ENCODE results near the gene TMEM131.

Gene TMEM131

GRCh38 chr2:98016908-98017670 is 21.3 kb upstream of the TMEM131 start:
- H3K27me3 ChIP-seq (ENCODE audit: control insufficient read depth in 1 of 2, insufficient read depth in 2 of 2, low read length in 2 of 2) = no peaks in the 10 kb centered on the region
- no peak overlapping the region for H3K4me3 ChIP-seq (ENCODE audit: low read depth in 1 of 2, low read length in 2 of 2)
- no peak overlapping the region for H3K27ac ChIP-seq (ENCODE audit: low read depth, low read length)
- H3K4me1 ChIP-seq (ENCODE audit: insufficient read depth, low read length) = no peaks in the 10 kb centered on the region
- H3K9ac ChIP-seq (ENCODE audit: low read length) = no peak overlapping the region
- no peaks in the 10 kb centered on the region for H3K9me3 ChIP-seq (ENCODE audit: low read length)
- no peaks in the 10 kb centered on the region for H3K36me3 ChIP-seq (ENCODE audit: insufficient read depth, low read length)

GRCh38 chr2:98015671-98016070 is 19.9 kb upstream of the TMEM131 start:
- Histone ChIP-seq H3K4me1 (ENCODE audit: insufficient read depth, low read length) (no peaks in the 10 kb centered on the region), H3K27ac (ENCODE audit: low read depth, low read length) (no peak overlapping the region), H3K9ac (ENCODE audit: low read length) (no peak overlapping the region), H3K4me3 (ENCODE audit: low read depth in 1 of 2, low read length in 2 of 2) (no peak overlapping the region), H3K27me3 (ENCODE audit: control insufficient read depth in 1 of 2, insufficient read depth in 2 of 2, low read length in 2 of 2) (no peaks in the 10 kb centered on the region), H3K36me3 (ENCODE audit: insufficient read depth, low read length) (no peaks in the 10 kb centered on the region), H3K9me3 (ENCODE audit: low read length) (no peaks in the 10 kb centered on the region)

- Histone ChIP-seq H3K27me3 (ENCODE audit: control insufficient read depth in 1 of 2, insufficient read depth in 2 of 2, low read length in 2 of 2) (no peaks in the 10 kb centered on the region), H3K4me3 (ENCODE audit: low read depth in 1 of 2, low read length in 2 of 2) (no peak overlapping the region), H3K9me3 (ENCODE audit: low read length) (no peaks in the 10 kb centered on the region), H3K9ac (ENCODE audit: low read length) (no peak overlapping the region), H3K36me3 (ENCODE audit: insufficient read depth, low read length) (no peaks in the 10 kb centered on the region), H3K27ac (ENCODE audit: low read depth, low read length) (no peak overlapping the region), H3K4me1 (ENCODE audit: insufficient read depth, low read length) (no peaks in the 10 kb centered on the region)
Observed at GRCh38 chr2:98014379-98014778, 18.6 kb upstream of the TMEM131 start.

GRCh38 chr2:98013407-98014042 is 17.8 kb upstream of the TMEM131 start:
- Histone ChIP-seq H3K27me3 (ENCODE audit: control insufficient read depth in 1 of 2, insufficient read depth in 2 of 2, low read length in 2 of 2) (no peaks in the 10 kb centered on the region), H3K9ac (ENCODE audit: low read length) (no peak overlapping the region), H3K9me3 (ENCODE audit: low read length) (no peaks in the 10 kb centered on the region), H3K27ac (ENCODE audit: low read depth, low read length) (no peak overlapping the region), H3K36me3 (ENCODE audit: insufficient read depth, low read length) (no peaks in the 10 kb centered on the region), H3K4me3 (ENCODE audit: low read depth in 1 of 2, low read length in 2 of 2) (no peak overlapping the region), H3K4me1 (ENCODE audit: insufficient read depth, low read length) (no peaks in the 10 kb centered on the region)

GRCh38 chr2:98012561-98012991 is 16.8 kb upstream of the TMEM131 start:
- Histone ChIP-seq H3K27me3 (ENCODE audit: control insufficient read depth in 1 of 2, insufficient read depth in 2 of 2, low read length in 2 of 2) (no peaks in the 10 kb centered on the region), H3K9ac (ENCODE audit: low read length) (no peak overlapping the region), H3K9me3 (ENCODE audit: low read length) (no peaks in the 10 kb centered on the region), H3K4me3 (ENCODE audit: low read depth in 1 of 2, low read length in 2 of 2) (no peak overlapping the region), H3K4me1 (ENCODE audit: insufficient read depth, low read length) (no peaks in the 10 kb centered on the region), H3K36me3 (ENCODE audit: insufficient read depth, low read length) (no peaks in the 10 kb centered on the region), H3K27ac (ENCODE audit: low read depth, low read length) (no peak overlapping the region)

- Histone ChIP-seq H3K36me3 (ENCODE audit: insufficient read depth, low read length) (no peaks in the 10 kb centered on the region), H3K27ac (ENCODE audit: low read depth, low read length) (no peak overlapping the region), H3K9ac (ENCODE audit: low read length) (no peak overlapping the region), H3K4me3 (ENCODE audit: low read depth in 1 of 2, low read length in 2 of 2) (no peak overlapping the region), H3K4me1 (ENCODE audit: insufficient read depth, low read length) (no peaks in the 10 kb centered on the region), H3K9me3 (ENCODE audit: low read length) (no peaks in the 10 kb centered on the region), H3K27me3 (ENCODE audit: control insufficient read depth in 1 of 2, insufficient read depth in 2 of 2, low read length in 2 of 2) (no peaks in the 10 kb centered on the region)
Observed at GRCh38 chr2:98009887-98010760, 14.4 kb upstream of the TMEM131 start.

- Histone ChIP-seq H3K27ac (ENCODE audit: low read depth, low read length) (no peak overlapping the region), H3K4me1 (ENCODE audit: insufficient read depth, low read length) (no peaks in the 10 kb centered on the region), H3K27me3 (ENCODE audit: control insufficient read depth in 1 of 2, insufficient read depth in 2 of 2, low read length in 2 of 2) (no peaks in the 10 kb centered on the region), H3K9me3 (ENCODE audit: low read length) (no peaks in the 10 kb centered on the region), H3K9ac (ENCODE audit: low read length) (no peak overlapping the region), H3K4me3 (ENCODE audit: low read depth in 1 of 2, low read length in 2 of 2) (no peak overlapping the region), H3K36me3 (ENCODE audit: insufficient read depth, low read length) (no peaks in the 10 kb centered on the region)
Observed at GRCh38 chr2:98008415-98008814, 12.7 kb upstream of the TMEM131 start.

- H3K9ac ChIP-seq (ENCODE audit: low read length) = no peak overlapping the region
- no peak overlapping the region for H3K27ac ChIP-seq (ENCODE audit: low read depth, low read length)
- no peaks in the 10 kb centered on the region for H3K27me3 ChIP-seq (ENCODE audit: control insufficient read depth in 1 of 2, insufficient read depth in 2 of 2, low read length in 2 of 2)
- H3K36me3 ChIP-seq (ENCODE audit: insufficient read depth, low read length) = no peaks in the 10 kb centered on the region
- H3K4me1 ChIP-seq (ENCODE audit: insufficient read depth, low read length) = no peaks in the 10 kb centered on the region
- H3K9me3 ChIP-seq (ENCODE audit: low read length) = no peaks in the 10 kb centered on the region
- no peak overlapping the region for H3K4me3 ChIP-seq (ENCODE audit: low read depth in 1 of 2, low read length in 2 of 2)
Observed at GRCh38 chr2:98006378-98006777, 10.6 kb upstream of the TMEM131 start.

GRCh38 chr2:98004613-98005012 is 8.9 kb upstream of the TMEM131 start:
- no peak overlapping the region for H3K27ac ChIP-seq (ENCODE audit: low read depth, low read length)
- no peaks in the 10 kb centered on the region for H3K36me3 ChIP-seq (ENCODE audit: insufficient read depth, low read length)
- no peak overlapping the region for H3K9ac ChIP-seq (ENCODE audit: low read length)
- H3K4me3 ChIP-seq (ENCODE audit: low read depth in 1 of 2, low read length in 2 of 2) = no peak overlapping the region
- no peaks in the 10 kb centered on the region for H3K9me3 ChIP-seq (ENCODE audit: low read length)
- no peaks in the 10 kb centered on the region for H3K4me1 ChIP-seq (ENCODE audit: insufficient read depth, low read length)
- no peaks in the 10 kb centered on the region for H3K27me3 ChIP-seq (ENCODE audit: control insufficient read depth in 1 of 2, insufficient read depth in 2 of 2, low read length in 2 of 2)

- no peaks in the 10 kb centered on the region for H3K27me3 ChIP-seq (ENCODE audit: control insufficient read depth in 1 of 2, insufficient read depth in 2 of 2, low read length in 2 of 2)
- no peaks in the 10 kb centered on the region for H3K4me1 ChIP-seq (ENCODE audit: insufficient read depth, low read length)
- H3K9ac ChIP-seq (ENCODE audit: low read length) = no peak overlapping the region
- H3K27ac ChIP-seq (ENCODE audit: low read depth, low read length) = no peak overlapping the region
- H3K36me3 ChIP-seq (ENCODE audit: insufficient read depth, low read length) = no peaks in the 10 kb centered on the region
- H3K9me3 ChIP-seq (ENCODE audit: low read length) = no peaks in the 10 kb centered on the region
- no peak overlapping the region for H3K4me3 ChIP-seq (ENCODE audit: low read depth in 1 of 2, low read length in 2 of 2)
Observed at GRCh38 chr2:98004047-98004446, 8.3 kb upstream of the TMEM131 start.

- Histone ChIP-seq H3K4me1 (ENCODE audit: insufficient read depth, low read length) (peaks cover 3% of the 10 kb centered on the region), H3K36me3 (ENCODE audit: insufficient read depth, low read length) (no peaks in the 10 kb centered on the region), H3K9ac (ENCODE audit: low read length) (no peak overlapping the region), H3K9me3 (ENCODE audit: low read length) (no peaks in the 10 kb centered on the region), H3K4me3 (ENCODE audit: low read depth in 1 of 2, low read length in 2 of 2) (no peak overlapping the region), H3K27ac (ENCODE audit: low read depth, low read length) (no peak overlapping the region), H3K27me3 (ENCODE audit: control insufficient read depth in 1 of 2, insufficient read depth in 2 of 2, low read length in 2 of 2) (no peaks in the 10 kb centered on the region)
Observed at GRCh38 chr2:97999536-97999935, 3.8 kb upstream of the TMEM131 start.
